H54 (cell line): Measurements from ENCODE around the gene TMCC3.
A peak's percentile ranks its signal among the peaks of the same experiment; 100 is the strongest.
"Not testable (repeated sequence)": the region's sequence is repeated elsewhere in the genome, so short reads cannot be mapped to it uniquely, and the experiment has no call there.

Source experiments
- DNase-seq: peaks from one replicate; pipeline ENCODE4 v3.0.0; 2011; ENCODE audit warnings: low spot score, mixed read lengths; ENCODE audit not compliant: insufficient read length
- FAIRE-seq: peaks from 3 replicates; lab custom pipeline; 2011; peaks lifted over from hg19 to GRCh38; lab: Jason Lieb, UNC
- POLR2A ChIP-seq: IDR thresholded peaks from 2 replicates; pipeline ENCODE4 v1.6.1; 2011; ENCODE audit warnings: low read depth, mild to moderate bottlenecking, low read length

The TMCC3 gene

DNA sequence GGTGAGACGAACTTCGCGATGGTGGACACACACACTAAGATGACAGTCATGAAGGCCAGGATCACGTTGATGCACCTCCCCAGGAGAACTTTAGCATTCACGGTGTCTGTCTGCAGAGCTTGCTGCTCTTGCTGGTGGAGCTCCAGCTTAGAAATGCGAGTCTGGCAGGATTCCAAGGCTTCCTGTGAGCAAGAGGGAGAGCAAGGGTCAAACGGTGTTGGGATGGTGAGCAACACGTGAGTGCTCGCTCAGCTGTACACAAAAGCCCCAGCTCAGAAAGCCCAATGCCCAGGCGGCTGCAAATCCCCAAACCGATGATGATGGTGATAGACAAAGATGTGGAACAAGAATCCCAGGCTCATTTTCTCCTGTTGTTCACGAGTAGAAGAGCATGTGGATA lies 78.8 kb downstream of the TMCC3 start:
- DNase-seq: peak; percentile 43
- peak; percentile 36 for FAIRE-seq
- no peak for TF ChIP-seq POLR2A

- peak; percentile 43 for FAIRE-seq
- peak; percentile 44 for DNase-seq
- TF ChIP-seq POLR2A: no peak
Measured at GRCh38 chr12:94570161-94570560, 80.2 kb downstream of the TMCC3 start.

GRCh38 chr12:94567761-94568160 lies 82.6 kb downstream of the TMCC3 start:
- no peak for FAIRE-seq
- no peak for DNase-seq
- TF ChIP-seq POLR2A: no peak

GRCh38 chr12:94566345-94566744 lies 84.0 kb downstream of the TMCC3 start:
- FAIRE-seq (no peak), DNase-seq (no peak)

DNA sequence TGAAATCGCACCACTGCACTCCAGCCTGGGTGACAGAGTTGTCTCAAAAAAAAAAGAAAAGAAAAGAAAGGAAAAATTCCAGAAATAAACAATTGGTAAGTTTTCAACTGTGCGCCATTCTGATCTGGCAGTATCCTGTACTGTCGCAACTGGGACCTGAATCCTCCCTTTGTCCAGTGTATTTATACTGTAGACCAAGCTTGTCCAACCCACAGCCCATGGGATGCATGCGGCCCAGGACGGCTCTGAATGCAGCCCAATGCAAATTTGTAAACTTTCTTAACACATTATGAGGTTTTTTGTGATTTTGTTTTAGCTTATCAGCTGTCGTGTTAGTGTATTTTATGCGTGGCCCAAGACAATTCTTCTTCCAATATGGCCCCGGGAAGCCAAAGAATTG lies 84.7 kb downstream of the TMCC3 start:
- TF ChIP-seq POLR2A: no peak
- FAIRE-seq: no peak
- DNase-seq: no peak

More at GRCh38 chr12:94566345-94566744, 84.0 kb downstream of the TMCC3 start:
- TF ChIP-seq POLR2A: no peak

- TF ChIP-seq POLR2A: no peak
- DNase-seq (no peak), FAIRE-seq (no peak)
Measured at GRCh38 chr12:94563286-94563685, 87.1 kb downstream of the TMCC3 start.

DNA sequence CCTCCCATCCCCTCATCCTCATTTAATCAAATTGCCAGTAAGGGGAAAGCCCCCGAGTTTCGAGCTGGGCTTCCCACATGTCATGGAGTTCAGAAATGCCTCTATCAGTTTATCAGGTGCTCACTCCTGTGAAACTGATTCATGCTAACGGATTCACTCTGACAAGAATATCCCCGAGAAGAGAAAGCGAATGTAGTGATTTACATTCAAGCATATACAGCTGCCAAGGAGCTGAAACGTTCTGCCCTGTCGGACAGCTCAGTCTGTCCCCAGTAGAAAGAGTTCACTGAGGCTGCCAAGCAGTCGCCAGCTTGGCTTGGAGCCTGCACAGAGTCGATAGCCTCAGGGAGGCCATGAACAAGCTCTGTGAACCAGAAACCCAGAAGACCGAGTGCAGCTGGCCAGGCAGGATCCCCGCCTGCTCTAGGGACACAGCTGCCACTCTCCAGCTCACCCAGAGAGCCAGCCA lies 88.4 kb downstream of the TMCC3 start:
- FAIRE-seq: peak; percentile 30
- no peak for DNase-seq
- no peak for TF ChIP-seq POLR2A

- peak; percentile 73 for DNase-seq
- no peak for TF ChIP-seq POLR2A
- FAIRE-seq: peak; percentile 98
Measured at GRCh38 chr12:94560431-94561221, 89.7 kb downstream of the TMCC3 start.

DNA sequence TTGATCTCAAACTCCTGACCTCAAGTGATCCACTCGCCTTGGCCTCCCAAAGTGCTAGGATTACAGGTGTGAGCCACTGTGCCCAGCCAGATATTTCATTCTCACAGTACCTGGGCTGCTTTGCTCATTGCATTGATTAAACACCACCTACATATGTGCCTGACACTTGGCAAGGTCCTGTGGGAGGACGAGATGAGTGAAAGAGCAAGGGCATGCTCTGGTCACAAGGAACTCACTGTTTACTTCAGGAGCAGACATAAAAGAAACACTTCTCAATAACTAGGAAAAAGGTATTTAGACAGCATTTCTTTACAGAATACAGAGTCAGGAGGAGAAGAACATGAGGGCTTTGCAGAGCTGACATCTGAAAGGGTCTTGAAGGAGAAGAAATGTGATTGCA lies 91.7 kb downstream of the TMCC3 start:
- DNase-seq: no peak
- no peak for FAIRE-seq
- no peak for TF ChIP-seq POLR2A

GRCh38 chr12:94557746-94558295 lies 92.5 kb downstream of the TMCC3 start:
- no peak for DNase-seq
- no peak for TF ChIP-seq POLR2A
- no peak for FAIRE-seq

GRCh38 chr12:94555687-94556086 lies 94.7 kb downstream of the TMCC3 start:
- DNase-seq (no peak), FAIRE-seq (no peak)
- TF ChIP-seq POLR2A: no peak

DNA sequence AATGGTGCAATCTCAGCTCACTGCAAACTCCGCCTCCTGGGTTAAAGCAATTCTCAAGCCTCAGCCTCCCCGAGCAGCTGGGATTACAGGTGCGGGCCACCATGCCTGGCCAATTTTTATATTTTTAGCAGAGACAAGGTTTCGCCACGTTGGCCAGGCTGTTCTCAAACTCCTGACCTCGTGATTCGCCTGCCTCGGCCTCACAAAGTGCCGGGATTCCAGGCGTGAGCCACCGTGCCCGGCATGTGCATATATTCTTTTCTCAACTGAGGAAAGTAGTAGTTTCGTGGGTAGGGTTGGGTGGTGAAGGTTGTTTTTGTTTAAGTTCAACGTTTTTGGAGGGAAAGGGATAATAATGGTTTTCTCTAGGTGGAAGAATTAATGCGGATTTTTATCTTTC lies 96.5 kb downstream of the TMCC3 start:
- DNase-seq: no peak
- TF ChIP-seq POLR2A: no peak
- no peak for FAIRE-seq

GRCh38 chr12:94553130-94553519 lies 97.2 kb downstream of the TMCC3 start:
- DNase-seq: no peak
- peak; percentile 62 for FAIRE-seq
- no peak for TF ChIP-seq POLR2A

- TF ChIP-seq POLR2A: no peak
- no peak for DNase-seq
- no peak for FAIRE-seq
Measured at GRCh38 chr12:94551810-94552209, 98.5 kb downstream of the TMCC3 start.

DNA sequence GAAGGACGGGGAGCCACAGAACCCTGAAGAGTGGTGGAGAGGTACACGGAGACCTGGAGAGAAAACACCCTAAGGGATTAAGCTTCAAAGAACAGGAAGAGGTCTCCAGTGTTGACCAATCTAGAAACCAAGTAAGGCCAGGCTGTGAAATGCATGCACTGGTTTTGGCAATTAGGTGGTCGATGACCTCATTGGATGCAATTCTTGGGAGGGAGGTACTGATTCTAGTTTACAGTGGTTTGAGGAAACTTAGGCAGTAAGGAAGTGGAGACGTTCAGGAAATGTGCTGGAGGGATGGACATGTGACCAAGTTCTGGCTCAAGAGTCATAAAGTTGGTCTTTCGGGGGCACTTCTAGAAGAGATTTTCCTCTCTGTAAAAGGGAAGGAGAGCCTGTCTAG lies 99.4 kb downstream of the TMCC3 start:
- no peak for DNase-seq
- FAIRE-seq: no peak
- TF ChIP-seq POLR2A: no peak

GRCh38 chr12:94548833-94549232 lies 101.5 kb downstream of the TMCC3 start:
- not testable (repeated sequence) for FAIRE-seq, DNase-seq
